IMR-90 (cell line): Measurements from ENCODE around the gene RGSL1. TPM values are rescaled to one million over a fixed set of nuclear protein-coding genes. Genes with fewer than 3 reads are reported as not detected.

Experiments used
- ATAC-seq: fragments of 200-7000 bp; cut with Tn5 transposase; 2 replicates; pipeline ENCODE4 v1.9.1; 2020; ENCODE audit warnings: low read depth, mild to moderate bottlenecking, moderate library complexity
- BruUV-seq: library from RNA; stranded (reverse); fragments of 400-500 nt; replicated peaks from 2 replicates; lab custom pipeline; 2021; lab: Mats Ljungman, UMichigan
- CTCF ChIA-PET: fragments of 300-600 bp; formaldehyde crosslinking; extraction: SDS; loops from one replicate; lab custom pipeline; 2021; ENCODE audit warnings: antibody characterized with exemption; lab: Yijun Ruan, JAX
- POLR2A ChIA-PET: fragments of 300-600 bp; sonication (Branson Sonifier 250); formaldehyde crosslinking; loops from one replicate; lab custom pipeline; 2022; ENCODE audit warnings: antibody characterized with exemption; ENCODE audit not compliant: unreplicated experiment; lab: Charles Lee
- DNase-seq: peaks from one replicate; pipeline ENCODE4 v3.0.0; 2013
- H2AFZ ChIP-seq: replicated peaks from 2 replicates; pipeline ENCODE3; 2013; ENCODE audit warnings: low read length, mild to moderate bottlenecking; ENCODE audit not compliant: poor library complexity
- H2AK5ac ChIP-seq: 2 replicates; pipeline ENCODE4 v1.6.1; 2013; ENCODE audit warnings: low read depth, low read length, inconsistent platforms
- H2AK9ac ChIP-seq: replicated peaks from 2 replicates; pipeline ENCODE3; 2013; ENCODE audit warnings: mild to moderate bottlenecking, low read depth, low read length, moderate library complexity; ENCODE audit not compliant: poor library complexity
- H2BK120ac ChIP-seq: 2 replicates; pipeline ENCODE4 v1.6.1; 2013; ENCODE audit warnings: low read depth, low read length, inconsistent platforms
- H2BK15ac ChIP-seq: 3 replicates; pipeline ENCODE4 v1.6.1; 2013; ENCODE audit warnings: low read depth, low read length, inconsistent platforms
- H2BK20ac ChIP-seq: 2 replicates; pipeline ENCODE4 v1.6.1; 2013; ENCODE audit warnings: low read depth, mild to moderate bottlenecking, inconsistent platforms, low read length, moderate library complexity
- H2BK5ac ChIP-seq: 2 replicates; pipeline ENCODE4 v1.6.1; 2013; ENCODE audit warnings: mild to moderate bottlenecking, low read depth, low read length, inconsistent platforms; ENCODE audit not compliant: poor library complexity, severe bottlenecking
- H3K14ac ChIP-seq: replicated peaks from 2 replicates; pipeline ENCODE4 v1.6.1; 2013; ENCODE audit warnings: low read depth, low read length, inconsistent platforms
- H3K18ac ChIP-seq: 2 replicates; pipeline ENCODE4 v1.6.1; 2013; ENCODE audit warnings: low read depth, low read length, control low read depth
- H3K23ac ChIP-seq: 2 replicates; pipeline ENCODE4 v1.6.1; 2013; ENCODE audit warnings: low read depth, low read length, inconsistent platforms
- H3K27ac ChIP-seq: 2 replicates; pipeline ENCODE4 v1.5.1; 2013; ENCODE audit warnings: mild to moderate bottlenecking, control low read depth, low read length; ENCODE audit not compliant: insufficient read depth
- H3K27me3 ChIP-seq: 2 replicates; pipeline ENCODE4 v1.6.1; 2013; ENCODE audit warnings: low read length; ENCODE audit not compliant: control insufficient read depth, insufficient read depth
- H3K36me3 ChIP-seq: 2 replicates; pipeline ENCODE4 v1.6.1; 2013; ENCODE audit warnings: low read length, mixed read lengths; ENCODE audit not compliant: control insufficient read depth, insufficient read depth
- H3K4ac ChIP-seq: 2 replicates; pipeline ENCODE4 v1.6.1; 2013; ENCODE audit warnings: low read depth, low read length, inconsistent platforms
- H3K4me1 ChIP-seq: 2 replicates; pipeline ENCODE4 v1.6.1; 2013; ENCODE audit warnings: low read length, mixed read lengths; ENCODE audit not compliant: control insufficient read depth, insufficient read depth
- H3K4me2 ChIP-seq: 2 replicates; pipeline ENCODE4 v1.6.1; 2013; ENCODE audit warnings: low read depth, mild to moderate bottlenecking, control low read depth, low read length, moderate library complexity
- H3K4me3 ChIP-seq: 2 replicates; pipeline ENCODE4 v1.5.1; 2013; ENCODE audit warnings: low read depth, mild to moderate bottlenecking, control low read depth, low read length, moderate library complexity; ENCODE audit not compliant: insufficient read depth
- H3K56ac ChIP-seq: 2 replicates; pipeline ENCODE4 v1.6.1; 2013; ENCODE audit warnings: low read length, inconsistent platforms; ENCODE audit not compliant: insufficient read depth; ENCODE audit errors: extremely low read depth
- H3K79me1 ChIP-seq, 2 experiments: 2 replicates each; pipeline ENCODE4 v1.6.1; 2013; ENCODE audit warnings: low read length in 2 of 2, inconsistent platforms in 1 of 2, low read depth in 1 of 2
- H3K9ac ChIP-seq: 2 replicates; pipeline ENCODE4 v1.6.1; 2013; ENCODE audit warnings: low read depth, low read length, control low read depth
- H3K9me1 ChIP-seq: 2 replicates; pipeline ENCODE4 v1.6.1; 2013; ENCODE audit warnings: low read length, inconsistent platforms; ENCODE audit not compliant: insufficient read depth
- H3K9me3 ChIP-seq: 2 replicates; pipeline ENCODE4 v1.6.1; 2013; ENCODE audit warnings: low read length; ENCODE audit not compliant: control insufficient read depth, insufficient read depth
- H4K20me1 ChIP-seq: 2 replicates; pipeline ENCODE4 v1.6.1; 2013; ENCODE audit warnings: low read length, inconsistent platforms; ENCODE audit not compliant: insufficient read depth
- H4K5ac ChIP-seq: 2 replicates; pipeline ENCODE4 v1.6.1; 2013; ENCODE audit warnings: mild to moderate bottlenecking, low read depth, low read length, control low read depth
- H4K8ac ChIP-seq, 2 experiments: 2 replicates each; pipeline ENCODE4 v1.6.1; 2013; ENCODE audit warnings: low read depth in 2 of 2, low read length in 2 of 2, control low read depth in 1 of 2, inconsistent platforms in 1 of 2
- H4K91ac ChIP-seq: 2 replicates; pipeline ENCODE4 v1.6.1; 2013; ENCODE audit warnings: low read depth, low read length, inconsistent platforms; ENCODE audit not compliant: insufficient read depth
- MAFK ChIP-seq: IDR thresholded peaks from 2 replicates; pipeline ENCODE4 v1.6.1; 2012; ENCODE audit warnings: low read depth, low read length, improper control_type of control experiment
- MAZ ChIP-seq: IDR thresholded peaks from 2 replicates; pipeline ENCODE4 v1.6.1; 2012; ENCODE audit warnings: low read depth, mild to moderate bottlenecking, low read length, improper control_type of control experiment, moderate library complexity, borderline replicate concordance
- MXI1 ChIP-seq: IDR thresholded peaks from 2 replicates; pipeline ENCODE4 v1.6.1; 2012; ENCODE audit warnings: low read depth, mild to moderate bottlenecking, low read length, moderate library complexity, borderline replicate concordance
- POLR2A ChIP-seq: IDR thresholded peaks from 2 replicates; pipeline ENCODE4 v1.6.1; 2012; ENCODE audit warnings: mild to moderate bottlenecking, low read depth, low read length
- RAD21 ChIP-seq: IDR thresholded peaks from 2 replicates; pipeline ENCODE4 v1.6.1; 2012; ENCODE audit warnings: low read length, improper control_type of control experiment
- WGBS, 2 experiments: methylation state at CpG; one replicate each; pipeline versions ENCODE4 v1.1.5 to v1.1.7; 2013; ENCODE audit warnings: missing lambda C conversion rate in 2 of 2; ENCODE audit not compliant: insufficient read length in 1 of 2; ENCODE audit errors: extremely low coverage in 2 of 2; 5-methylcytosine and 5-hydroxymethylcytosine counted together
- dilution Hi-C: fragments of 300-500 bp; cut with HindIII; formaldehyde crosslinking; loops from one replicate; pipeline ENCODE4 v1.14.3; 2018; ENCODE audit warnings: low sequenced_read_pairs; ENCODE audit not compliant: unreplicated experiment
- in situ Hi-C: fragments of 300-500 bp; cut with MboI; formaldehyde crosslinking; loops from 3 replicates; pipeline ENCODE4 v1.14.3; 2019; ENCODE audit warnings: low sequenced_read_pairs, inconsistent platforms, mixed read lengths
- intact Hi-C: fragments of 100-400 bp; cut with micrococcal nuclease; formaldehyde crosslinking; loops from 2 replicates; pipeline ENCODE4 v1.10.0; 2022
- polyA plus RNA-seq, 3 experiments: library from polyadenylated mRNA; depleted of rRNA; stranded (reverse); fragments of >200 nt; gene quantifications; 2 replicates each; pipeline ENCODE4 v1.2.3, GENCODE V29; 2012; ENCODE audit warnings: low replicate concordance in 1 of 3
- total RNA-seq: library from RNA; depleted of rRNA; stranded (reverse); fragments of >200 nt; gene quantifications from 2 replicates; pipeline ENCODE4 v1.2.3, GENCODE V29; 2012
- TF ChIP-seq, protein P1 (sequence below): fragments of 150-350 bp; IDR thresholded peaks from 2 replicates; pipeline ENCODE4 v1.6.1; 2016; ENCODE audit warnings: low read depth, mild to moderate bottlenecking, low read length, moderate library complexity, borderline replicate concordance

Gene RGSL1
- total and polyA plus RNA-seq, 2 of the 4 experiments (the other 2 are of a cell fraction): not detected

DNA sequence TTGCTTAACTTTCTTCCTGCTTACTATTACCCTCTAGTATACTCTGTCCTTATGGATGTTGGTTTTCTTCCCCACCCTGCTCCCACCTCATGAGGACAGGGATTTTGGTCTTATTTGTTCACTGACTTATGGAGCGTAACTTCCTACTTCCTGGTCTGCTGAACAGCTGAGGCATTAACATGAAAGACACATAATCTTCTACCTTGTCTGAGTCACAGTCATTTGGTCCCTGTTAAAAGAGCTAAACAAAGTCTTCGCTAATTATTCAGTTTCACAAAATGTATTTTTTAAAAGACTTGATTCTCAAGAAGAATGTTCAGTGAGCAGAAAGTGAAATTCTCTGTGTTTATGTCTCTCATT is 120.6 kb downstream of the RGSL1 start:
- no peak overlapping the region for H2BK15ac ChIP-seq
- H3K4me3 ChIP-seq: no peak overlapping the region
- no peak overlapping the region for H2BK120ac ChIP-seq
- H3K18ac ChIP-seq: no peak overlapping the region
- H3K27ac ChIP-seq: no peak overlapping the region
- in situ Hi-C loops: no loop called here
- TF ChIP-seq MAZ (no peak), MAFK (no peak), MXI1 (no peak), POLR2A (no peak), RAD21 (no peak)
- TF ChIP-seq, protein P1, sequence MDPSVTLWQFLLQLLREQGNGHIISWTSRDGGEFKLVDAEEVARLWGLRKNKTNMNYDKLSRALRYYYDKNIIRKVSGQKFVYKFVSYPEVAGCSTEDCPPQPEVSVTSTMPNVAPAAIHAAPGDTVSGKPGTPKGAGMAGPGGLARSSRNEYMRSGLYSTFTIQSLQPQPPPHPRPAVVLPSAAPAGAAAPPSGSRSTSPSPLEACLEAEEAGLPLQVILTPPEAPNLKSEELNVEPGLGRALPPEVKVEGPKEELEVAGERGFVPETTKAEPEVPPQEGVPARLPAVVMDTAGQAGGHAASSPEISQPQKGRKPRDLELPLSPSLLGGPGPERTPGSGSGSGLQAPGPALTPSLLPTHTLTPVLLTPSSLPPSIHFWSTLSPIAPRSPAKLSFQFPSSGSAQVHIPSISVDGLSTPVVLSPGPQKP: no peak
- H4K8ac ChIP-seq: no peak overlapping the region
- dilution Hi-C loops: no loop called here
- 0 out of 2 replicates have a peak, but pooled peaks cover 1% of the 10 kb centered on the region for H3K4me1 ChIP-seq
- intact Hi-C loops: no loop called here
- H2AFZ ChIP-seq: no peak overlapping the region
- ATAC-seq (no peak), DNase-seq (no peak)
- no TSS peak for BruUV-seq
- no peak overlapping the region for H4K5ac ChIP-seq
- H3K9me3 ChIP-seq: no peaks in the 10 kb centered on the region
- WGBS, 2 experiments: no CpG with 5 or more reads among the region's 2 CpGs
- no peak overlapping the region for H2BK20ac ChIP-seq
- no peak overlapping the region for H3K56ac ChIP-seq
- no peak overlapping the region for H4K91ac ChIP-seq
- H3K14ac ChIP-seq: no peak overlapping the region
- H4K20me1 ChIP-seq: no peaks in the 10 kb centered on the region
- no peak overlapping the region for H2BK5ac ChIP-seq
- peaks cover 5% of the 10 kb centered on the region; the same call in 1 of the 2 replicates for H3K36me3 ChIP-seq
- no peak overlapping the region for H3K23ac ChIP-seq
- no peak overlapping the region for H2AK5ac ChIP-seq
- ChIA-PET POLR2A (no interaction called here), CTCF (no interaction called here)
- H2AK9ac ChIP-seq: no peak overlapping the region
- no peaks in the 10 kb centered on the region for H3K79me1 ChIP-seq
- H3K9me1 ChIP-seq: no peaks in the 10 kb centered on the region
- no peak overlapping the region for H3K4ac ChIP-seq
- no peaks in the 10 kb centered on the region for H3K27me3 ChIP-seq
- no peak overlapping the region for H3K4me2 ChIP-seq
- no peak overlapping the region for H3K9ac ChIP-seq
